HEK293 (cell line): Measurements from ENCODE around the gene CFAP299.

Experiments
- CTCF ChIA-PET: fragments of 350-600 bp; formaldehyde crosslinking; extraction: SDS; loops from one replicate; lab custom pipeline; 2021; ENCODE audit warnings: antibody characterized with exemption; lab: Yijun Ruan, JAX
- POLR2A ChIA-PET: fragments of 300-600 bp; formaldehyde crosslinking; extraction: SDS; loops from one replicate; lab custom pipeline; 2020; ENCODE audit warnings: antibody characterized with exemption, inconsistent platforms; lab: Yijun Ruan, JAX
- H3K27ac ChIP-seq: fragments of 200-500 bp; sonication (Bioruptor generic); 2 replicates; pipeline ENCODE4 v1.5.1; 2014; ENCODE audit warnings: low read depth, low read length, control low read depth, inconsistent platforms; ENCODE audit errors: extremely low read depth
- H3K36me3 ChIP-seq, 2 experiments: fragments of 200-500 bp in 1 of 2; sonication (Bioruptor generic) in 1 of 2; 1 replicate in 1 of 2; 2 replicates in 1 of 2; pipeline ENCODE4 v1.5.1; 2014 to 2017; ENCODE audit warnings: inconsistent platforms in 2 of 2, low read length in 2 of 2; ENCODE audit not compliant: control insufficient read depth in 2 of 2, insufficient read depth in 1 of 2
- H3K4me1 ChIP-seq: fragments of 200-500 bp; sonication (Bioruptor generic); 2 replicates; pipeline ENCODE4 v1.5.1; 2014; ENCODE audit warnings: mild to moderate bottlenecking, low read length, inconsistent platforms; ENCODE audit not compliant: control insufficient read depth, insufficient read depth
- H3K4me3 ChIP-seq: 2 replicates; pipeline ENCODE4 v1.5.1; 2011; ENCODE audit warnings: low read depth, mild to moderate bottlenecking, control low read depth, low read length, moderate library complexity
- H3K9me3 ChIP-seq: fragments of 200-500 bp; sonication (Bioruptor generic); 2 replicates; pipeline ENCODE4 v1.5.1; 2014; ENCODE audit warnings: low read depth, low read length, inconsistent platforms; ENCODE audit not compliant: control insufficient read depth, insufficient read depth
- GLIS1 ChIP-seq: fragments of 450-650 bp; formaldehyde crosslinking; IDR thresholded peaks from 2 replicates; pipeline ENCODE4 v1.5.1; 2016; ENCODE audit warnings: missing biosample characterization, missing genetic modification characterization
- KLF1 ChIP-seq: fragments of 450-650 bp; formaldehyde crosslinking; IDR thresholded peaks from 2 replicates; pipeline ENCODE4 v1.5.1; 2016; ENCODE audit warnings: missing biosample characterization, missing genetic modification characterization
- KLF10 ChIP-seq: fragments of 450-650 bp; IDR thresholded peaks from 2 replicates; pipeline ENCODE4 v1.5.1; 2018; ENCODE audit warnings: missing biosample characterization, mild to moderate bottlenecking, missing genetic modification characterization
- KLF8 ChIP-seq: fragments of 450-650 bp; formaldehyde crosslinking; IDR thresholded peaks from 2 replicates; pipeline ENCODE4 v1.5.1; 2016; ENCODE audit warnings: missing biosample characterization, missing genetic modification characterization
- SETDB1 ChIP-seq: IDR thresholded peaks from one replicate; pipeline ENCODE4 v1.6.1; 2017; ENCODE audit warnings: mild to moderate bottlenecking, low read length, moderate library complexity, mixed read lengths; ENCODE audit not compliant: insufficient read length
- ZBTB7A ChIP-seq: fragments of 450-650 bp; formaldehyde crosslinking; IDR thresholded peaks from 2 replicates; pipeline ENCODE4 v1.5.1; 2016; ENCODE audit warnings: low read depth, missing biosample characterization, missing genetic modification characterization
- ZFP37 ChIP-seq: fragments of 450-650 bp; formaldehyde crosslinking; IDR thresholded peaks from 2 replicates; pipeline ENCODE4 v1.5.1; 2016; ENCODE audit warnings: missing biosample characterization, missing genetic modification characterization
- ZNF133 ChIP-seq: fragments of 450-650 bp; formaldehyde crosslinking; IDR thresholded peaks from 2 replicates; pipeline ENCODE4 v1.5.1; 2016; ENCODE audit warnings: missing biosample characterization, missing genetic modification characterization
- ZNF302 ChIP-seq: fragments of 450-650 bp; formaldehyde crosslinking; IDR thresholded peaks from 2 replicates; pipeline ENCODE4 v1.5.1; 2016; ENCODE audit warnings: missing biosample characterization, missing genetic modification characterization, low read depth
- ZNF521 ChIP-seq: fragments of 450-650 bp; formaldehyde crosslinking; IDR thresholded peaks from 2 replicates; pipeline ENCODE4 v1.5.1; 2017; ENCODE audit warnings: missing biosample characterization, mild to moderate bottlenecking, missing genetic modification characterization
- ZNF664 ChIP-seq: fragments of 450-650 bp; formaldehyde crosslinking; IDR thresholded peaks from 2 replicates; pipeline ENCODE4 v1.5.1; 2016; ENCODE audit warnings: missing biosample characterization, missing genetic modification characterization
- ZNF747 ChIP-seq: fragments of 450-650 bp; formaldehyde crosslinking; IDR thresholded peaks from 2 replicates; pipeline ENCODE4 v1.5.1; 2016; ENCODE audit warnings: missing biosample characterization, missing genetic modification characterization
- TF ChIP-seq, protein P1 (sequence below): fragments of 450-650 bp; formaldehyde crosslinking; IDR thresholded peaks from 2 replicates; pipeline ENCODE4 v1.5.1; 2016; ENCODE audit warnings: missing biosample characterization, missing genetic modification characterization, low read depth
- TF ChIP-seq, protein P2 (sequence below): fragments of 450-650 bp; formaldehyde crosslinking; IDR thresholded peaks from 2 replicates; pipeline ENCODE4 v1.5.1; 2016; ENCODE audit warnings: missing biosample characterization, missing genetic modification characterization
- TF ChIP-seq, protein P3 (sequence below): fragments of 450-650 bp; formaldehyde crosslinking; IDR thresholded peaks from 2 replicates; pipeline ENCODE4 v1.5.1; 2016; ENCODE audit warnings: missing biosample characterization, missing genetic modification characterization
- TF ChIP-seq, protein P4 (sequence below): fragments of 450-650 bp; formaldehyde crosslinking; IDR thresholded peaks from 2 replicates; pipeline ENCODE4 v1.5.1; 2016; ENCODE audit warnings: missing biosample characterization, missing genetic modification characterization, borderline replicate concordance
- TF ChIP-seq, protein P5 (sequence below): fragments of 450-650 bp; formaldehyde crosslinking; IDR thresholded peaks from 2 replicates; pipeline ENCODE4 v1.5.1; 2016; ENCODE audit warnings: missing biosample characterization, missing genetic modification characterization
- TF ChIP-seq, protein P6 (sequence below): fragments of 450-650 bp; formaldehyde crosslinking; IDR thresholded peaks from 2 replicates; pipeline ENCODE4 v1.5.1; 2016; ENCODE audit warnings: missing biosample characterization, missing genetic modification characterization

Gene CFAP299

DNA sequence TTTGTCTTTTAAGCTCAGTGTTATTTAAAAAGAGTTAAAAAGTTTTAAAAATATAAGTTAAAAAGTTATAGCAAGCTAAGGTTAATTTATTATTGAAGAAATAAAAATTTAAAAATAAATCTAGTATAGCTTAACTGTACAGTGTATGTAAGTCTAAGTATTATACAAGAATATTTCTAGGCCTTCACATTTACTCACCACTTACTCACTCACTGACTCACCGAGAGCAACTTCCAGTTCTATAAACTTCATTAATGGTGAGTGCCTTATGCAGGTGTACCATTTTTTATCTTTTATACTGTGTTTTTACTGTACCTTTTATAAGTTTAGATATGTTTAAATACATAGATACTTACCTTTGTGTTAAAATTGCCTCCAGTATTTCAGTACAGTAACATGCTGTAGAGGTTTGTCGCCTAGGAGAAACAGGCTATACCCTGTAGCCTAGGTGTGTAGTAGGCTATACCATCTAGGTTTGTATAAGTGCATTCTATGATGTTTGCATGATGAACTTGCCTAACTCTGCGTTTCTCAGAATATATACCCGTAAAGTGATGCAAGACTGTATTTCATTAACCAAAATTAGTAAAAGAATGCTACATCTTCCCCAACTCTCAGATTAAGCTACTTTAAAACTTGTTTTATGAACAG lies 202.9 kb downstream of the CFAP299 start:
- Histone ChIP-seq H3K27ac (no peak overlapping the region), H3K9me3 (no peaks in the 10 kb centered on the region), H3K36me3 (no peaks in the 10 kb centered on the region), H3K4me3 (no peak overlapping the region), H3K4me1 (no peaks in the 10 kb centered on the region)
- TF ChIP-seq KLF8 (tag by site-specific recombination), result no peak
- TF ChIP-seq ZNF133 (tag by site-specific recombination), result no peak
- TF ChIP-seq, protein P1, sequence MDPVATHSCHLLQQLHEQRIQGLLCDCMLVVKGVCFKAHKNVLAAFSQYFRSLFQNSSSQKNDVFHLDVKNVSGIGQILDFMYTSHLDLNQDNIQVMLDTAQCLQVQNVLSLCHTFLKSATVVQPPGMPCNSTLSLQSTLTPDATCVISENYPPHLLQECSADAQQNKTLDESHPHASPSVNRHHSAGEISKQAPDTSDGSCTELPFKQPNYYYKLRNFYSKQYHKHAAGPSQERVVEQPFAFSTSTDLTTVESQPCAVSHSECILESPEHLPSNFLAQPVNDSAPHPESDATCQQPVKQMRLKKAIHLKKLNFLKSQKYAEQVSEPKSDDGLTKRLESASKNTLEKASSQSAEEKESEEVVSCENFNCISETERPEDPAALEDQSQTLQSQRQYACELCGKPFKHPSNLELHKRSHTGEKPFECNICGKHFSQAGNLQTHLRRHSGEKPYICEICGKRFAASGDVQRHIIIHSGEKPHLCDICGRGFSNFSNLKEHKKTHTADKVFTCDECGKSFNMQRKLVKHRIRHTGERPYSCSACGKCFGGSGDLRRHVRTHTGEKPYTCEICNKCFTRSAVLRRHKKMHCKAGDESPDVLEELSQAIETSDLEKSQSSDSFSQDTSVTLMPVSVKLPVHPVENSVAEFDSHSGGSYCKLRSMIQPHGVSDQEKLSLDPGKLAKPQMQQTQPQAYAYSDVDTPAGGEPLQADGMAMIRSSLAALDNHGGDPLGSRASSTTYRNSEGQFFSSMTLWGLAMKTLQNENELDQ (tag by site-specific recombination), result no peak
- TF ChIP-seq GLIS1 (tag by site-specific recombination), result no peak
- TF ChIP-seq SETDB1, result no peak
- TF ChIP-seq ZNF302 (tag by site-specific recombination), result no peak
- TF ChIP-seq, protein P2, sequence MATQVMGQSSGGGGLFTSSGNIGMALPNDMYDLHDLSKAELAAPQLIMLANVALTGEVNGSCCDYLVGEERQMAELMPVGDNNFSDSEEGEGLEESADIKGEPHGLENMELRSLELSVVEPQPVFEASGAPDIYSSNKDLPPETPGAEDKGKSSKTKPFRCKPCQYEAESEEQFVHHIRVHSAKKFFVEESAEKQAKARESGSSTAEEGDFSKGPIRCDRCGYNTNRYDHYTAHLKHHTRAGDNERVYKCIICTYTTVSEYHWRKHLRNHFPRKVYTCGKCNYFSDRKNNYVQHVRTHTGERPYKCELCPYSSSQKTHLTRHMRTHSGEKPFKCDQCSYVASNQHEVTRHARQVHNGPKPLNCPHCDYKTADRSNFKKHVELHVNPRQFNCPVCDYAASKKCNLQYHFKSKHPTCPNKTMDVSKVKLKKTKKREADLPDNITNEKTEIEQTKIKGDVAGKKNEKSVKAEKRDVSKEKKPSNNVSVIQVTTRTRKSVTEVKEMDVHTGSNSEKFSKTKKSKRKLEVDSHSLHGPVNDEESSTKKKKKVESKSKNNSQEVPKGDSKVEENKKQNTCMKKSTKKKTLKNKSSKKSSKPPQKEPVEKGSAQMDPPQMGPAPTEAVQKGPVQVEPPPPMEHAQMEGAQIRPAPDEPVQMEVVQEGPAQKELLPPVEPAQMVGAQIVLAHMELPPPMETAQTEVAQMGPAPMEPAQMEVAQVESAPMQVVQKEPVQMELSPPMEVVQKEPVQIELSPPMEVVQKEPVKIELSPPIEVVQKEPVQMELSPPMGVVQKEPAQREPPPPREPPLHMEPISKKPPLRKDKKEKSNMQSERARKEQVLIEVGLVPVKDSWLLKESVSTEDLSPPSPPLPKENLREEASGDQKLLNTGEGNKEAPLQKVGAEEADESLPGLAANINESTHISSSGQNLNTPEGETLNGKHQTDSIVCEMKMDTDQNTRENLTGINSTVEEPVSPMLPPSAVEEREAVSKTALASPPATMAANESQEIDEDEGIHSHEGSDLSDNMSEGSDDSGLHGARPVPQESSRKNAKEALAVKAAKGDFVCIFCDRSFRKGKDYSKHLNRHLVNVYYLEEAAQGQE (tag by site-specific recombination), result no peak
- TF ChIP-seq, protein P3, sequence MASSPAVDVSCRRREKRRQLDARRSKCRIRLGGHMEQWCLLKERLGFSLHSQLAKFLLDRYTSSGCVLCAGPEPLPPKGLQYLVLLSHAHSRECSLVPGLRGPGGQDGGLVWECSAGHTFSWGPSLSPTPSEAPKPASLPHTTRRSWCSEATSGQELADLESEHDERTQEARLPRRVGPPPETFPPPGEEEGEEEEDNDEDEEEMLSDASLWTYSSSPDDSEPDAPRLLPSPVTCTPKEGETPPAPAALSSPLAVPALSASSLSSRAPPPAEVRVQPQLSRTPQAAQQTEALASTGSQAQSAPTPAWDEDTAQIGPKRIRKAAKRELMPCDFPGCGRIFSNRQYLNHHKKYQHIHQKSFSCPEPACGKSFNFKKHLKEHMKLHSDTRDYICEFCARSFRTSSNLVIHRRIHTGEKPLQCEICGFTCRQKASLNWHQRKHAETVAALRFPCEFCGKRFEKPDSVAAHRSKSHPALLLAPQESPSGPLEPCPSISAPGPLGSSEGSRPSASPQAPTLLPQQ, result no peak
- CTCF ChIA-PET, result no interaction called here
- POLR2A ChIA-PET, result no interaction called here

DNA sequence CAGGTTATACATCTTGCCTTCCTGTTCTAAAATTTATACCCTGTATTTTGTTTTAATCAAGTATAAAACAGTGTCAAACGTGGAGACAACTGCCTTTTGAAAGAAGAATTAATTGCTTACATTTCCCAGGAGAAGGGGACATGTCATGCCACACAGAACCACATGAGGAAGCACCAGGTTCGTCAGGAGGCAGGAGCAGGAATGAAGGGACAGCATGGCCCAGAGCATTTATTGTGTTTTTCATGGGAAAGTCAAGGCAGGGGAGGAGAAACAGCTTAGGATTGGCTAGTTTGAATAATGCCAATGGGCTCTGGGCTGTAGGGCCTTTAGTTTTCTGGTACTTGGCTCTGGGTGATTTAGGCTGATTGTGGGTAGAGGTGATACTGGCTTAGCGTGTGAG lies 203.7 kb downstream of the CFAP299 start:
- no peaks in the 10 kb centered on the region for H3K9me3 ChIP-seq
- no peaks in the 10 kb centered on the region for H3K36me3 ChIP-seq
- no peak overlapping the region for H3K27ac ChIP-seq
- CTCF ChIA-PET, result no interaction called here
- H3K4me3 ChIP-seq, result no peak overlapping the region
- no peaks in the 10 kb centered on the region for H3K4me1 ChIP-seq
- POLR2A ChIA-PET, result no interaction called here
- no peak for TF ChIP-seq ZBTB7A (tag by site-specific recombination)
- TF ChIP-seq ZNF747 (tag by site-specific recombination), result no peak
- TF ChIP-seq KLF10 (tag by site-specific recombination), result no peak
- TF ChIP-seq, protein P4, sequence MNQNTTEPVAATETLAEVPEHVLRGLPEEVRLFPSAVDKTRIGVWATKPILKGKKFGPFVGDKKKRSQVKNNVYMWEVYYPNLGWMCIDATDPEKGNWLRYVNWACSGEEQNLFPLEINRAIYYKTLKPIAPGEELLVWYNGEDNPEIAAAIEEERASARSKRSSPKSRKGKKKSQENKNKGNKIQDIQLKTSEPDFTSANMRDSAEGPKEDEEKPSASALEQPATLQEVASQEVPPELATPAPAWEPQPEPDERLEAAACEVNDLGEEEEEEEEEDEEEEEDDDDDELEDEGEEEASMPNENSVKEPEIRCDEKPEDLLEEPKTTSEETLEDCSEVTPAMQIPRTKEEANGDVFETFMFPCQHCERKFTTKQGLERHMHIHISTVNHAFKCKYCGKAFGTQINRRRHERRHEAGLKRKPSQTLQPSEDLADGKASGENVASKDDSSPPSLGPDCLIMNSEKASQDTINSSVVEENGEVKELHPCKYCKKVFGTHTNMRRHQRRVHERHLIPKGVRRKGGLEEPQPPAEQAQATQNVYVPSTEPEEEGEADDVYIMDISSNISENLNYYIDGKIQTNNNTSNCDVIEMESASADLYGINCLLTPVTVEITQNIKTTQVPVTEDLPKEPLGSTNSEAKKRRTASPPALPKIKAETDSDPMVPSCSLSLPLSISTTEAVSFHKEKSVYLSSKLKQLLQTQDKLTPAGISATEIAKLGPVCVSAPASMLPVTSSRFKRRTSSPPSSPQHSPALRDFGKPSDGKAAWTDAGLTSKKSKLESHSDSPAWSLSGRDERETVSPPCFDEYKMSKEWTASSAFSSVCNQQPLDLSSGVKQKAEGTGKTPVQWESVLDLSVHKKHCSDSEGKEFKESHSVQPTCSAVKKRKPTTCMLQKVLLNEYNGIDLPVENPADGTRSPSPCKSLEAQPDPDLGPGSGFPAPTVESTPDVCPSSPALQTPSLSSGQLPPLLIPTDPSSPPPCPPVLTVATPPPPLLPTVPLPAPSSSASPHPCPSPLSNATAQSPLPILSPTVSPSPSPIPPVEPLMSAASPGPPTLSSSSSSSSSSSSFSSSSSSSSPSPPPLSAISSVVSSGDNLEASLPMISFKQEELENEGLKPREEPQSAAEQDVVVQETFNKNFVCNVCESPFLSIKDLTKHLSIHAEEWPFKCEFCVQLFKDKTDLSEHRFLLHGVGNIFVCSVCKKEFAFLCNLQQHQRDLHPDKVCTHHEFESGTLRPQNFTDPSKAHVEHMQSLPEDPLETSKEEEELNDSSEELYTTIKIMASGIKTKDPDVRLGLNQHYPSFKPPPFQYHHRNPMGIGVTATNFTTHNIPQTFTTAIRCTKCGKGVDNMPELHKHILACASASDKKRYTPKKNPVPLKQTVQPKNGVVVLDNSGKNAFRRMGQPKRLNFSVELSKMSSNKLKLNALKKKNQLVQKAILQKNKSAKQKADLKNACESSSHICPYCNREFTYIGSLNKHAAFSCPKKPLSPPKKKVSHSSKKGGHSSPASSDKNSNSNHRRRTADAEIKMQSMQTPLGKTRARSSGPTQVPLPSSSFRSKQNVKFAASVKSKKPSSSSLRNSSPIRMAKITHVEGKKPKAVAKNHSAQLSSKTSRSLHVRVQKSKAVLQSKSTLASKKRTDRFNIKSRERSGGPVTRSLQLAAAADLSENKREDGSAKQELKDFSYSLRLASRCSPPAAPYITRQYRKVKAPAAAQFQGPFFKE (tag by site-specific recombination), result no peak
- TF ChIP-seq KLF1 (tag by site-specific recombination), result no peak
- no peak for TF ChIP-seq ZNF521 (tag by site-specific recombination)
- TF ChIP-seq, protein P5, sequence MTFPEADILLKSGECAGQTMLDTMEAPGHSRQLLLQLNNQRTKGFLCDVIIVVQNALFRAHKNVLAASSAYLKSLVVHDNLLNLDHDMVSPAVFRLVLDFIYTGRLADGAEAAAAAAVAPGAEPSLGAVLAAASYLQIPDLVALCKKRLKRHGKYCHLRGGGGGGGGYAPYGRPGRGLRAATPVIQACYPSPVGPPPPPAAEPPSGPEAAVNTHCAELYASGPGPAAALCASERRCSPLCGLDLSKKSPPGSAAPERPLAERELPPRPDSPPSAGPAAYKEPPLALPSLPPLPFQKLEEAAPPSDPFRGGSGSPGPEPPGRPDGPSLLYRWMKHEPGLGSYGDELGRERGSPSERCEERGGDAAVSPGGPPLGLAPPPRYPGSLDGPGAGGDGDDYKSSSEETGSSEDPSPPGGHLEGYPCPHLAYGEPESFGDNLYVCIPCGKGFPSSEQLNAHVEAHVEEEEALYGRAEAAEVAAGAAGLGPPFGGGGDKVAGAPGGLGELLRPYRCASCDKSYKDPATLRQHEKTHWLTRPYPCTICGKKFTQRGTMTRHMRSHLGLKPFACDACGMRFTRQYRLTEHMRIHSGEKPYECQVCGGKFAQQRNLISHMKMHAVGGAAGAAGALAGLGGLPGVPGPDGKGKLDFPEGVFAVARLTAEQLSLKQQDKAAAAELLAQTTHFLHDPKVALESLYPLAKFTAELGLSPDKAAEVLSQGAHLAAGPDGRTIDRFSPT (tag by site-specific recombination), result no peak
- TF ChIP-seq ZNF664, result no peak
- TF ChIP-seq, protein P6, sequence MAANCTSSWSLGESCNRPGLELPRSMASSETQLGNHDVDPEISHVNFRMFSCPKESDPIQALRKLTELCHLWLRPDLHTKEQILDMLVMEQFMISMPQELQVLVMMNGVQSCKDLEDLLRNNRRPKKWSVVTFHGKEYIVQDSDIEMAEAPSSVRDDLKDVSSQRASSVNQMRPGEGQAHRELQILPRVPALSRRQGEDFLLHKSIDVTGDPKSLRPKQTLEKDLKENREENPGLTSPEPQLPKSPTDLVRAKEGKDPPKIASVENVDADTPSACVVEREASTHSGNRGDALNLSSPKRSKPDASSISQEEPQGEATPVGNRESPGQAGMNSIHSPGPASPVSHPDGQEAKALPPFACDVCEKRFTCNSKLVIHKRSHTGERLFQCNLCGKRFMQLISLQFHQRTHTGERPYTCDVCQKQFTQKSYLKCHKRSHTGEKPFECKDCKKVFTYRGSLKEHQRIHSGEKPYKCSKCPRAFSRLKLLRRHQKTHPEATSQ, result no peak
- TF ChIP-seq ZFP37 (tag by site-specific recombination), result no peak
